NCI-H526 (cell line): ENCODE results near the gene SERINC2.
"Not testable (repeated sequence)": the region's sequence is repeated elsewhere in the genome, so short reads cannot be mapped to it uniquely, and the experiment has no call there.

Source experiments
- DNase-seq, 2 experiments: peaks; one replicate each; lab custom pipeline; 2025; lab: John Stamatoyannopoulos, UW

The SERINC2 gene

DNA sequence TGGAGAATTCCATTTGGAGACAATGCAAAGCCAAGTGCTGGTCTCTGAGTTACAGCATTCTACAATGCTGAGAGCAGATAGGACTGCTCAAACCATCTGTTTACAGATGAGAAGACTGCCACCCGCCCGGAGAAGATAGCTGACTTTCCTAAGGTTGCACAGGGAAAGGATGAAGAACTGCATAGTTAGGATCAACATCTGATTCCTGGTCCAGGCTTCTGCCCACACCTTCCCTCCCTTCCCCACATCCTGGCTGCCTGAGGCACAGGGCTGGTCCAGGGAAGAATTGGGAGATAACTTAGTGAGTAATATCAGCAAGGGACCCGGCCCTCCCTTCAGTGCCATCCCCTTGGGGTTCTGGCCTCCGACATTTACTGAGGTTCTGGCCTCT lies 2.0 kb downstream of the SERINC2 start:
- DNase-seq = no peak

DNA sequence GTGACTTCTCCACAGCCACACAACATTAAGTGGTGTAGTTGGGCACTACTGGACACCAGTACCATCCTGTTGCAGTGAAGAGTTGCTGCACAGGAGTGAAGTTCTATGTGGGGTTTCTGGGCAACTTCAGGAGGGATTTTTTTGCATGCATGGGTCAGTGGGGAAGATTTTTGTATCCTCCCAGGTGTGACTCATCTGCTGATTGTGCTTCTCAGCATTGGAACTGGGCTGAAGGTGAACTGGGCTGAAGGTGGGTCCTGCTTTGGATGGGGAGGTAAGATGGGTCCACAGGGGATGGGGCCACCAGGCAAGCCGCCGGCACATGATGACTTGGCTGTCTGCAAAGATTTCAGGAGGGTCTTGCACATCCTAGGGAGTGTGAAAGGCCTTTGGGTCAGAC lies 2.6 kb downstream of the SERINC2 start:
- no peak for DNase-seq

DNA sequence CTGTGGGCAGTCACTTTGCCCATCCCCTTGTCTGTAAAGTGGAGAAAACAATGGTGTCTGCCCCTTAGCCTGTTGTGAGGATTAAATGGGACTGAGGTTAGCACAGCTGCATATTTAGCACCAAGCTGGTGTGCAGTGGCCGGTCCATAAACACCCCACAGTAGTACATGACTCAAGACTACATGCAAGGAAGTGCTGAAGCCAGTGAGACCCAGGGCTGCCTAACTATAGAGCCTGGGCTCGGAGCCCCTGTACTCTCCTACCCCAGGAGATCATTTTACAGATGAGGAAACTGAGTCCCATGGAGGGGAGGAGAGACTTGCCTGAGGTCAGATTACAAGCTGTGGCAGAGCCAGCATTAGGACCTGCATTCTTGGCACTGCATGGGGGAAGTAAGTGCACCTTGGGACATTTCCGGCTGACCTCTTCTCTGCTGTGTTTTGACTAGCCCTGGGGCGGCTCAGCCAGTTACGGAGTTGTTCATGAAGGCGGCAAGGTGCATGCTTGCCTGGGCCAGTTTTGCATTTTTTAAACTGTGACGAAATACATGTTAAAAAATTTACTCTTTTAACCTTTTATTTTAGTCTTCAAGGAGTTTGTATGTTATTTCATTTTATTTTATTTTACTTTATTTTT lies 3.2 kb downstream of the SERINC2 start:
- DNase-seq = no peak

DNA sequence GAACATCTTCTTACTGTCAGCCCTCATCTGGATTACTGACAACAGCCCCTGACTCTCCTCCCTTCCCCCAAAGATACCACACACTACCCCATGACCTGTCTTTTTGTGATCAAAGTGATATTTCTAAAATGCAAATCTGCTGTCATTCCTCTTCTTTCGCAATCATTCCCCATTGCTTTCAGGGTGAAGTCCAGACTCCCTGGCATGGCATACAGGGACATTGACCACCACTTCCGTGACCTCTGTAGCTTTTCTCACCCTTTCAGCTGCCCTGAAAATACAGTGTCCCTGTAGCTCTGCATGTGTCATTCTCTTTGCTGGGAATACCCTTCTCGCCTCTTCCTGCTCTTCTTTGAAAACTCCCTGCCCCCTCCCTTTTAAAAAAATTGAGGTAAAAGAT lies 4.1 kb downstream of the SERINC2 start:
- no peak for DNase-seq

DNA sequence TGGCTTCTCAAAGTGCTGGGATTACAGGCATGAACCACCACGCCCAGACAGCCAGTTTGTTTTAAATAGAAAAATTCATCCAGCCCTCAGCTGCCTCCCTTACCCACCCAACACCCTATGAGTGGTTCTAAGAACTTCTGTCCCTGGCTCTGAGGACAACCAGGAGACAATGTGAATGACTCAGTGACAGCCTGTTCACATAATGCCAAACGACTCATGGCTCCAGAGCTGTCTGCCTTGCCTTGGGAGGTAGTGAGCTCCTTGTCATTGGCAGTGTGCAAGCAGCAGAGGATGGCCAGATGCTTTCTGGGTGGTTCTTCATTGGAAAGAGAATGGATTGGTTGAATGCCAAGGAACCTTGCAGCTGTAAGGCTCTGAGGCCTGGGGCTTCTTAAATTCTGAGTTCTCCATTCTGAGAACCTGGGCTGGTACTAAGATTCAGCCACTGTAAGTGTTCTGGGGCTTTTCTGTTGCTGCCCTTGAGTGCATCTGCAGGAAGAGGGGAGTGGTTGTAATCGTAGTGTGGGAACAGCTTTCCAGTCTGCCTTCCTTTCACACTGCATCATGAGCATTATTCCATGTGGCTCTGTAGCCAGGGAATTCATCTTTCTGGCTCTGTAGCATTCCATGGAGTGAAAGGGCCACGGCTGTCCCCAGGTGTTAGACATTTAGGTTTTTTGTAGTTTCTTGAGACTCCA lies 5.8 kb downstream of the SERINC2 start:
- no peak for DNase-seq

DNA sequence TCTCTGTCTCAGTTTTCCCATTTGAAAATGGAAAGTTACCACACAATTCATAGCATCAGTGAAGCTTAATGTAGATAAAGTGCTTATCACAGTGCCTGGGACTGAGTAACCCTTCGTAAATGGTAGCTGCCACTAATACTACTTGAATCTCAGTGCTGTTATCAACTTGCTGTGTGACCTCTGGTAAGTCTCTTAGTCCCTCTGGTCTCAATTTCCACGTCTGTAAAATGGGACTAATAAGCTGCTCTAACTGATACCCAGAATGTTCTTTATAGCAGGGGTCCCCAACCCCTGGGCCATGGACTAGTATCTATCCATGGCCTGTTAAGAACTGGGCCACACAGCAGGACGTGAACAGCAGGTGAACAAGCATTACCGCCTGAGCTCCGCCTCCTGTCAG lies 7.7 kb downstream of the SERINC2 start:
- DNase-seq = no peak

DNA sequence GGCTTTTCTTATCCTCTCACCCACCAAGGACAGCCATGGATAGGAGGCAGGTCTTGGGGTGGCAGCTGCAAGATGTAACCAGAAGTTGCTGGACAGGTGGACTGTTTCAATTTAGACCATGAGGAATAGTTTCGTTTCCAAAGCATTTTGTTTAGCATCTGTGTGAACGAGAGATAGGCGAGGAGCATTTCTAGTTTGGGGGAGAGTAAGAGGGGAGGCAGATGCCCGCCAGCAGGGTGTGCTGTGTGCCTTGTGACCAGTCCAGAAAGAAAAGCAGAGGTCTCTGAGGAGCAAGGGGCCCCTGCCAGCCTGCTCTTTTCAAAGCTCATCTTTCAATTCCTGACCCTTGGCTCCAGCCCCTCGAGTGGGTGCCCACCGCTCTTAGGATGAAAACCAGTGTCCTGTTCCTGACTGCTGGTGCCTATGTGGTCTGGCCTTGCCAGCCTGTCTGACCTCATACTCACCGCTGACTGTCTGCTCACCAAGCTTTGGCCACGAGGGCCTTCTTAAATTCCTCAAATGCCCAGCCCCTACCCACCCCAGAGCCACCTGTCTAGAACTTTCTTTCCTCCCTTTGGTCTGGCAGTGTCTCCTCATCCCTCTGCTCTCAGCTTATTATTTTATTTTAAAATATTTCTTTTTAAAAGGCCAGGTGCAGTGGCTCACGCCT lies 8.5 kb downstream of the SERINC2 start:
- DNase-seq = no peak

DNA sequence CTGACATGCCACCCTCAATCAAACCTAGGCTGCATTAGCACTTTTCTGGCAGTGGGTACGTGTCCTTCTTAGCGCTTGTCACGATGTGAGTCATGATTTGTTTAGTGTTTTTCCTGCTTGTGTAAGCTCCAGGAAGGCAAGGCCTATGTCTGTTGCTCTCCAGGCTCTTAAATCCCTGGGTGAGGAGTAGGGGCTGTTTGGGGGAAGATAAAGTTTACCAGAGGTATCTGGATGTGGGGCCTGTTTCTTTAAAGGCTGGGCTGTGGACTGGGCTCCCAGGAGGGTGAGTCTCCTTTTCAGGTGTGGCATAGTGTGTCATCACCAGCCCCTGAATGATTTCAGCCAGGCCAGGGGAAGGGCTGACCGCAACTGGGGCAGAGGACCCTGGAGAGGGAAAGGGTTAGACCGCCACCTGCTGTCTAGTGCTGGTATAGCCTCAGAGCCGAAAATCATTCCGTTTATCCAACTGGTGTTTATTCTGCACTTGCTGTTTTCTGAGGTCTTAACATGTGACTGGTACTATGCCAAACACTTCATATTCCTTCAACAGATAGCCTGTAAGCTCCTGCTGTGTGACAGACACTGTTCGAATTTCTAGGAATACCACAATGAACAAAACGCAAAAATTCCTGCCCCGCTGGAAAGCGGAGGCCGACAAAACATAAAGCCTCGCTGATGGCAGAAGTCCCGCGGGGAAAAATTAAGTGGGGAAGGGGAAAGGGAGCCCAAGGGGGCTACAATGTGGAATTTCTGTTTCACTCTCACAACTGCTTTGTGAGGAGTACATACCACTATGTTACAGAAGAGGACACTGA lies 9.7 kb downstream of the SERINC2 start:
- peak; percentile 10 to 80 for DNase-seq

DNA sequence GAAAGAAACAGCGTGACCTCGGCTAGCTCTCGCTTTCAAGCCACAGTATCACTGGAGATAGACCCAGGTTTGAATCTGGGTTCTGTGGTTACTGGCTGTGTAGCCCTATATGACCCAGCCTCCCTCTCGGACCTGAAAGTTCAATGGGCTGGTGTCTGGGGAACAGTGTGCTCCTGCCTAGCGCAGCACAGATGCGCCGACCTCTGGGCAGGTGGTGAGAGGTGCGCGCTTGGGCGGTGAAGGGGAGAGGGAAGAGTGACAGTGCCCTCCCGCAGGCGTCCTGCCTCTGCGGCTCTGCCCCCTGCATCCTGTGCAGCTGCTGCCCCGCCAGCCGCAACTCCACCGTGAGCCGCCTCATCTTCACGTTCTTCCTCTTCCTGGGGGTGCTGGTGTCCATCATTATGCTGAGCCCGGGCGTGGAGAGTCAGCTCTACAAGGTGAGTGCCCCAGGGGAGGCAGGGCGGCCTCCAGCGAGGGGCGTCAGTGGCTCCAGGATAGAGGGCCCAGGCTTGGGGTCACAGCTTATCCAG lies 10.5 kb downstream of the SERINC2 start:
- DNase-seq = no peak

DNA sequence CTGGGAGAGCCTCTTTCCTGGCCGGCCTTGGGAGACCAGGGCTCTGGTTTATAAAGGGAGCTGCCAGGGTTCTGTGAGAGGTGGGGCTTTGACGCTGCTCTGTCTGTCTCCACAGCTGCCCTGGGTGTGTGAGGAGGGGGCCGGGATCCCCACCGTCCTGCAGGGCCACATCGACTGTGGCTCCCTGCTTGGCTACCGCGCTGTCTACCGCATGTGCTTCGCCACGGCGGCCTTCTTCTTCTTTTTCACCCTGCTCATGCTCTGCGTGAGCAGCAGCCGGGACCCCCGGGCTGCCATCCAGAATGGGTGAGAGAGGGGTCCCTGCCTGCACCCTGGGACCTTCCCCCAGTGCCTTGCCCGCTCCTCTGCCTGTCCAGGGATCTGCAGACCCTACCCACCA lies 11.6 kb downstream of the SERINC2 start:
- no peak for DNase-seq

DNA sequence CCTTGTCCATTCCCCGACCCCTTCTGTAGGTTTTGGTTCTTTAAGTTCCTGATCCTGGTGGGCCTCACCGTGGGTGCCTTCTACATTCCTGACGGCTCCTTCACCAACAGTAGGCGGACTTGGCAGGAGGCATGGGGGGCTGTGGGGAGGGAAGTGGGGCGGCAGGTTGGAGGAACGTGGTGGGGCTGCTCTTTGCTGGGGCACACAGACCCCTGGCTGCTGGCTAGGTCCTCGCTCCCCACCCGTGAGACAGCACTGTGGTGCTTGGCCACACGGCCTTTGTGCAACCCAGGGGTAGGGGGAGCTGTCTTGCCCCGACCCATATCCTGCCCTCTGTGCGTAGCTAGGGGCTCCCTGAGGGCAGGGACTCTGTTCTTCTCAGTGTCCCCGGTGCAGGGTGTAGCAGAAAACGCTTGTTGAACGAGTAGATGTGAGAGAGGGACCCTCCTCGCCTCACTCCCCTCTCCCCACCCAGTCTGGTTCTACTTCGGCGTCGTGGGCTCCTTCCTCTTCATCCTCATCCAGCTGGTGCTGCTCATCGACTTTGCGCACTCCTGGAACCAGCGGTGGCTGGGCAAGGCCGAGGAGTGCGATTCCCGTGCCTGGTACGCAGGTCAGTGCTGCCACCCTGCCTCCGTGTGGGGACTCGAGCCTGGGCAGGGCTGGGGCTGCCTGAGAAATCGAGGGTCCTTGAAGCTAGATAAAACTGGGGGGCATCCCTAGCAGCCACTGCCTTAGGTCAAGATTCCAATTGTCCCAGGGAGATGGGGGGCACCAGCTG lies 12.5 kb downstream of the SERINC2 start:
- DNase-seq = no peak

DNA sequence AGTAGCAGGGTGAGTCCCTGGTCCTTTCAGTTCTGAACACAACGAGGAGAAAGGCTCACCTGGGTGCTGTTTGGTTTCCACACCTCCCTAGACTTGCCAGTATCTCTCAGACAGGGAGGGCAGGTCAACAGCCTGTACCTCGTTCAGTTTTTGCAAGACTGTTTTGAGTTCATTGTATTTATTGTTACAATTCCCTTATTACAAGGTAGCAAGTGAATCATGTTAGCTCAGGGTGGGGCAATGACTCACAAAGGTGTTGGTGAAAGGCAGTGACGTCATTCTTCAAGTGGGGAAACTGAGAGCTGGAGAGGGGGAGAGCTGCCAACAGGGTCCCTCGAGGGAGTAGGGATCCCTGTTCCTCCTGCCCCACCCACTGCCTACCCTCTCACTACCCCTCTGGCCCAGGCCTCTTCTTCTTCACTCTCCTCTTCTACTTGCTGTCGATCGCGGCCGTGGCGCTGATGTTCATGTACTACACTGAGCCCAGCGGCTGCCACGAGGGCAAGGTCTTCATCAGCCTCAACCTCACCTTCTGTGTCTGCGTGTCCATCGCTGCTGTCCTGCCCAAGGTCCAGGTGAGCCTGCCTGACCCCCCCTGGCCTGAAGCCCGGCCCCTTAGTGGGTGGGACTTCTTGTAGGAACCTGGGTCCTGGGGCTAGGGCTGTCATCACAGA lies 13.4 kb downstream of the SERINC2 start:
- no peak for DNase-seq

DNA sequence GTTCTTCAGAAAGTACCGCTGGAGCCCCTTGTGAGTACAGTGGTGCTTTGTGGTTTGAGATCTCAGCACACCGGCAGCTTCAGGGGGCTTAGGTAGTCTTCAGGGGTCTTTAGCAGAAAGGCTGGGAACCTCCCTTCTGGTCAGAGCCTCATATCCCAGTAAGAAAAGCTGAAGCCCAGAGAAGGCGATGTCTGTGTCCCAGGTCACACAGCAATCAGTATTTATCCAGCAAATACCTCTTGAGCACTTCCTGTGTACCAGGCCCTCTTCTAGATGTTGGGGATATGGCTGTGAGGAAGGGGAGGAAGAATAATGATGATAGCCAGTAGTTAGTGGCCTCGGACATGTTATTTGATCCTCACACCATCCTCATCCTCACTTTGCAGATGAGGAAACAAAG lies 14.3 kb downstream of the SERINC2 start:
- DNase-seq = no peak

DNA sequence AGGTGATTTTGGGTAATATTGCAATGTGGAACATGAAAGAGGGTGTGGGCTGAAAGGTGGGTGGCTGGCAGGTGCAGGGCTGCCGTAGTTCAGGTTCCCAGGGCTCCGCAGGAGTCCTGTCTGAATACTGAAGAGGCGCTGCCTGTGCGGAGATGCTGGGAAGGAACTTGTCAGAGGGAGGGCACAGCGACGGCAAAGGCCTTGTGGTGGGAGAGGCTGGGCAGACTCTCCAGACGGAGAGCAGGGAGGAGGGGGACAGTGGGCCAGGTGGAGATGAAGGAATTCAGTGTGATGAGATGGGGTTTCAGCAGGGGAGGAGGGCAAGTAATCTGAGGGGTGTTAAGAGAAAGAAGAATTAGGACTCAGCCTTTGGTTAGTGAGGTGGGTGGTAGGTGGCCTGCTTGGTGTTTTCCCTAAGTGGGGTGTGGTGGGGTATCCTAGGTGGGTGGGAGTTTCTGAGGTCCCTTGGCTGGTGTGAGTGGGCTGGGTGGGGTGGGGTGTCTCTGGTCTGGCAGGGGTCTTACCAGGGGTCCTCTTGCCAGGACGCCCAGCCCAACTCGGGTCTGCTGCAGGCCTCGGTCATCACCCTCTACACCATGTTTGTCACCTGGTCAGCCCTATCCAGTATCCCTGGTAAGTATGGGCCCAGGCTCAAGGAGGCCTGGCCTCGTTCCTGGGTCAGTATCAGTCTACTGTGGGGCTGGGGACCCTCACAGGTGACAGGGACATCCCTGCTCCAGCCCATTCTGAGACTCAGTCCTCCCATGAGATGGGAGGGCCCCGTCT lies 15.6 kb downstream of the SERINC2 start:
- no peak for DNase-seq

DNA sequence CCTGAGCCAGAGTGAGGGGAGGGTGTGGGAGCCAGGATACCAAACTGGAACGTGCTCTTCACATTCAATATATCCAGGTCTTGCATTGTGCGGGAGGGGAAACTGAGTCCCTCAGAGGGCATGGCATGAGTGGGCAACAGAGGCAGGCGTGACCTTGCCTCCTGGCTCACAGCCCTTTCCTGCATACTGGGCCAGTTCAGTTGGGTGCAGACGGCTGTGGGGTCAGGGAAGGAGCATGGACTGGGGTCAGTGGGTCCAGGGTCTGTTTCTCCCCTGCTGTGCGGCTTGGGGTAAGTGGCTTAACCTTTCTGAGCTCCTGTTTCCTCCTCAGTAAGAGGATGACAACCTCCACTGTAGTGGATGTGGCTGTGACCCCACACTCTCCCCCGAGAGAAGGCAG lies 16.6 kb downstream of the SERINC2 start:
- no peak for DNase-seq

DNA sequence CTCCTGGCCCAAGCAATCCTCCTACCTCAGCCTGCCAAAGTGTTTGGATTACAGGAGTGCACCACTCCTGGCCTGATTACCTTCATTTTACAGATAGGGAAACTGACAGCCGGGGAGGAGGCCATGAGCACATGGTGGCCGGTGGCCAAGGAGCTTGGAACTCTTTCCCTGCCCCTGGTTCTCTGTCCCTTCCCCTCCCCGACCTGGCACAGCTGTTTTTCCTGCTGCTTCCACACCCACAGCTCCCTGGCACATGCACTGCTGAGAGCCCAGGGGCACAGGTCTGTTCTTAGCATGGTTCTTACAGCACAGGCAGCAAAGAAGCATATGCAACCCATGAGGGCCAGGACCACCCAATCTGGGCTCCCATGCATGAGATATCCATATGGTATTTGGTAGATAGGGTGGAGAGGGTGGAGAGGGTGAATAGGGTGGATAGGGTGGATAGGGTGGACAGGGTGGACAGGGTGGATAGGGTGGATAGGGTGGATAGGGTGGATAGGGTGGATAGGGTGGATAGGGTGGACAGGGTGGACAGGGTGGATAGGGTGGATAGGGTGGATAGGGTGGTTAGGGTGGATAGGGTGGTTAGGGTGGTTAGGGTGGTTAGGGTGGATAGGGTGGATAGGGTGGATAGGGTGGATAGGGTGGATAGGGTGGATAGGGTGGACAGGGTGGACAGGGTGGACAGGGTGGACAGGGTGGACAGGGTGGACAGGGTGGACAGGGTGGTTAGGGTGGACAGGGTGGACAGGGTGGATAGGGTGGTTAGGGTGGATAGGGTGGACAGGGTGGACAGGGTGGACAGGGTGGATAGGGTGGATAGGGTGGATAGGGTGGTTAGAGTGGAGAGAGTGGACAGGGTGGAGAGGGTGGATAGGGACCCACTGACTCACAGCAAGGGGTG lies 18.6 kb downstream of the SERINC2 start:
- DNase-seq = not testable (repeated sequence)

DNA sequence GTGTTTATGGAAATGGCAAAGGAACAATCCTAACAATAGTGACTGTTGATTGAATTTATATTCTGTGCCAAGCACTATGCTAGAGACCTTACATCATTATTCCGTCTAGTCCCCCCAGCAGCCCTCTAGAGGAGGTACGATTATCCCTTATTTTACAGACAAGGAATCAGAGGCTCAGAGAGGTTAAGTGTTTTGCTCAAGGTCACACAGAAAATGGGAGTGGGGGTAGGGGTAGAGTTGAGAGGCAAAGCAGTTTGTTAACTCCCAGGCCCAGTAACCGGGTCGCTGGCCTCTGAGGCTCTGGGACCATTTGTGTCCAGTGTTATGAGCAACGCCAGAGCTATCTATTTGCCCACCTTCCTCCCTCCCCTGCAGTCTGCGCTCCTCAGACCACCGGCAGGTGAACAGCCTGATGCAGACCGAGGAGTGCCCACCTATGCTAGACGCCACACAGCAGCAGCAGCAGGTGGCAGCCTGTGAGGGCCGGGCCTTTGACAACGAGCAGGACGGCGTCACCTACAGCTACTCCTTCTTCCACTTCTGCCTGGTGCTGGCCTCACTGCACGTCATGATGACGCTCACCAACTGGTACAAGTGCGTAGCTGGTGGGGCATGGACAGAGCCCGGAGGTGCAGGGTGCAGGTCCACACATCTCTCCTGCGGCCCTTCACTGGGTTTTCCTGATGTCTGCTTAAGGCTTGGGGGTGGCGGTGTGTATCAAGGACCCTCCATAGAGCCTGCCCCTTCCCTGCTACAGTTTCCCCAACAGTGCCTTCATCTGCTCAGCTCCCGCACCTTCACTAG lies 19.8 kb downstream of the SERINC2 start:
- no peak for DNase-seq

DNA sequence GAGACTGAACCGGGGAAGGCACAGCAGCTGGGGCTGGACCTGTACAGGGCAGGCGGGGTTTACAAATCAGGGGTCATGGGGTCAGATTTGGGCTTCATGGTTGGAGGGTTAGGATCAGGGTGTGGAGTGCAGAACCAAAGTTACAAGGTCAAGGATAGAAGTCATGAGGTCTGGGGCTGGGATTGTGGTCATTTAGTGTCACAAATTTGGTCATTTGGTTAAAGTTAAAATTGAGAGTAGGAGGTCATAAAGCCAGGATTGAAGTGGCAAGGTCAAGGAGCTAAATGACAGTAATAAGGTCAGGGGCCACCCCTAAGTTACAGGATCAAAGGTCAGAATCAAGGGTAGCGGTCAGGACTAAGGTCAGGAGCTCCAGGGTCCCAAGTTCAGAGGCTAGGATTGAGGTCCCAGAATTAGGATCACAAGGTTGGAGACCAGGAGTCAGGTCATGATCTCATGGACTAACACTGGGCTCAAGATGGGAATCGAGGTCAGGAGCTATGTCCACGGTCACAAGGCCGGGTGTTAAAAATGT lies 20.4 kb downstream of the SERINC2 start:
- DNase-seq = no peak
